Adrenal gland (tissue), 12 donors: Measurements from ENCODE around the gene TAS2R4. TPM values are rescaled to one million over a fixed set of nuclear protein-coding genes. Genes with fewer than 3 reads are reported as not detected.
"Not testable (repeated sequence)": the region's sequence is repeated elsewhere in the genome, so short reads cannot be mapped to it uniquely, and the experiment has no call there.

Source experiments
- DNase-seq, 7 donors: peaks; one replicate each; pipeline ENCODE4 v3.0.0-alpha.2; 2019 to 2020
- H3K27ac ChIP-seq, 5 donors: fragments of 200-600 bp; sonication (generic) in 4 of 5; 1 replicate in 3 of 5; 2 replicates in 2 of 5; pipeline versions ENCODE4 v1.5.1 to v1.8.0; 2016 to 2020; ENCODE audit warnings: mild to moderate bottlenecking in 1 of 5
- H3K27me3 ChIP-seq: fragments of 200-600 bp; 2 replicates; pipeline ENCODE4 v1.8.0; 2021
- H3K36me3 ChIP-seq, 2 donors: fragments of 200-600 bp; replicated peaks in 1 of 2; 1 replicate in 1 of 2; 2 replicates in 1 of 2; pipeline versions ENCODE4 v1.5.1 to v1.8.0; 2018 to 2022
- H3K4me1 ChIP-seq, 2 donors: fragments of 200-600 bp; replicated peaks in 1 of 2; 1 replicate in 1 of 2; 2 replicates in 1 of 2; pipeline versions ENCODE4 v1.5.1 to v1.8.0; 2018 to 2021
- H3K4me3 ChIP-seq, 4 donors: fragments of 200-600 bp; sonication (generic) in 3 of 4; one replicate each; pipeline ENCODE4 v1.5.1; 2016 to 2018
- H3K9me3 ChIP-seq, 3 donors: fragments of 200-600 bp; sonication (generic) in 1 of 3; replicated peaks in 1 of 3; 1 replicate in 2 of 3; 2 replicates in 1 of 3; pipeline versions ENCODE4 v1.5.1 to v1.8.0; 2016 to 2021
- POLR2A ChIP-seq, 2 donors: fragments of 450-650 bp; IDR thresholded peaks; one replicate each; pipeline ENCODE4 v1.6.1; 2017; ENCODE audit warnings: antibody characterized with exemption in 2 of 2, mild to moderate bottlenecking in 2 of 2, moderate library complexity in 1 of 2
- WGBS, 4 donors: extraction: QIAGEN DNeasy Blood & Tissue Kit in 2 of 4; methylation state at CpG; one replicate each; pipeline versions ENCODE4 v1.1.5 to v1.1.7; 2013 to 2017; 5-methylcytosine and 5-hydroxymethylcytosine counted together
- intact Hi-C, 2 donors: fragments of 100-400 bp; cut with DNase I; formaldehyde crosslinking; loops; one replicate each; pipeline versions ENCODE4 v1.14.1 to v1.15.0; 2022 to 2023
- polyA plus RNA-seq, 3 donors: library from polyadenylated mRNA; stranded (reverse); fragments of 200-250 nt in 2 of 3; fragments of 350-450 nt in 1 of 3; fragmentation: Illumina TruSeq in 1 of 3; extraction: RNeasy Lipid Tissue Mini Kit (QIAGEN cat#74804) in 1 of 3; gene quantifications; one replicate each; pipeline ENCODE4 v1.2.3, GENCODE V29; 2013 to 2014
- small RNA-seq, 2 donors: library from RNA; depleted of rRNA; stranded (forward); fragments of <200 nt; gene quantifications; one replicate each; pipeline ENCODE3, GENCODE V24; 2016
- total RNA-seq, 9 donors: library from RNA; depleted of rRNA in 4 of 9; stranded (reverse); fragments of >200 nt in 4 of 9; fragments of 120-200 nt in 1 of 9; fragmentation: NEBNext Ultra II Directional in 1 of 9; extraction: Animal tissue kit (Norgen Biotek cat#: 25700) in 1 of 9; gene quantifications; one replicate each; pipeline versions ENCODE4 v1.1.0 to v1.2.4, GENCODE V29; 2013 to 2023
- TF ChIP-seq, protein P1 (sequence below), 6 experiments: fragments of 450-650 bp in 4 of 6; fragments of 200-600 bp in 2 of 6; sonication (generic) in 1 of 6; IDR thresholded peaks; 1 replicate in 5 of 6; 2 replicates in 1 of 6; pipeline versions ENCODE4 v1.5.1 to v1.8.0; 2016 to 2021; ENCODE audit warnings: antibody characterized with exemption in 6 of 6, mild to moderate bottlenecking in 2 of 6, moderate library complexity in 1 of 6
- donor health status: healthy with polysubstance abuse.
- donor health status: Bipolar disorder and iron deficiency.
- donor health status: DM: yes; HTN: yes; CAD: no.
- donor health status: DM: no; HTN: no; CAD: no.
- donor health status: DM: no; HTN: no; CAD: no.
- donor health status: DM: yes; HTN: yes; CAD: no.

Gene TAS2R4
- total and polyA plus RNA-seq, 12 donors, result 0.22 to 5.2 (median 0.41) TPM; not detected in 1

DNA sequence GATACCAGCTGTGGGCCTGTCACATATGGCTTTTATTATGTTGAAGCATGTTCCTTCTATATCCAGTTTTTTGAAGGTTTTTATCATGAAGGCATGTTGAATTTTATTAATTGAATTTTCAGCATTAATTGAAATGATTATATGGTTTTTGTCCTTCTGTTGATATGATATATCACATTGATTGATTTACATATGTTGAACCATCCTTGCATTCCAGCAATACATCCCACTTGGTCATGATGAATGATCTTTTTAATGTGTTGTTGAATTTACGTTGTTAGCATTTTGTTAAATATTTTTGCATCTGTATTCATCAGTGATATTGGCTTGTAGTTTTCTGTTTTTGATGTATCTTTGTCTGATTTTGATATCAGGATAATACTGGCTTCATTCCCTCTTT lies 43.6 kb downstream of the TAS2R4 start:
- Histone ChIP-seq H3K4me1 (no peaks in the 10 kb centered on the region), H3K27ac (no peak overlapping the region), H3K36me3 (no peaks in the 10 kb centered on the region), H3K4me3 (no peak overlapping the region), H3K9me3 (peaks cover 0 to 38% (median 15%) of the 10 kb centered on the region in 3 donors), H3K27me3 (no peaks in the 10 kb centered on the region)
- DNase-seq, result no peak
- no peak for TF ChIP-seq POLR2A (IDR thresholded peaks at IDR 0.05)
- TF ChIP-seq, protein P1, sequence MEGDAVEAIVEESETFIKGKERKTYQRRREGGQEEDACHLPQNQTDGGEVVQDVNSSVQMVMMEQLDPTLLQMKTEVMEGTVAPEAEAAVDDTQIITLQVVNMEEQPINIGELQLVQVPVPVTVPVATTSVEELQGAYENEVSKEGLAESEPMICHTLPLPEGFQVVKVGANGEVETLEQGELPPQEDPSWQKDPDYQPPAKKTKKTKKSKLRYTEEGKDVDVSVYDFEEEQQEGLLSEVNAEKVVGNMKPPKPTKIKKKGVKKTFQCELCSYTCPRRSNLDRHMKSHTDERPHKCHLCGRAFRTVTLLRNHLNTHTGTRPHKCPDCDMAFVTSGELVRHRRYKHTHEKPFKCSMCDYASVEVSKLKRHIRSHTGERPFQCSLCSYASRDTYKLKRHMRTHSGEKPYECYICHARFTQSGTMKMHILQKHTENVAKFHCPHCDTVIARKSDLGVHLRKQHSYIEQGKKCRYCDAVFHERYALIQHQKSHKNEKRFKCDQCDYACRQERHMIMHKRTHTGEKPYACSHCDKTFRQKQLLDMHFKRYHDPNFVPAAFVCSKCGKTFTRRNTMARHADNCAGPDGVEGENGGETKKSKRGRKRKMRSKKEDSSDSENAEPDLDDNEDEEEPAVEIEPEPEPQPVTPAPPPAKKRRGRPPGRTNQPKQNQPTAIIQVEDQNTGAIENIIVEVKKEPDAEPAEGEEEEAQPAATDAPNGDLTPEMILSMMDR (IDR thresholded peaks at IDR 0.05), result no peak
- WGBS, 4 donors, result 81 to 89% (median 87%) methylated on average over 1 of the region's 1 CpG
- intact Hi-C loops, result no loop called here

DNA sequence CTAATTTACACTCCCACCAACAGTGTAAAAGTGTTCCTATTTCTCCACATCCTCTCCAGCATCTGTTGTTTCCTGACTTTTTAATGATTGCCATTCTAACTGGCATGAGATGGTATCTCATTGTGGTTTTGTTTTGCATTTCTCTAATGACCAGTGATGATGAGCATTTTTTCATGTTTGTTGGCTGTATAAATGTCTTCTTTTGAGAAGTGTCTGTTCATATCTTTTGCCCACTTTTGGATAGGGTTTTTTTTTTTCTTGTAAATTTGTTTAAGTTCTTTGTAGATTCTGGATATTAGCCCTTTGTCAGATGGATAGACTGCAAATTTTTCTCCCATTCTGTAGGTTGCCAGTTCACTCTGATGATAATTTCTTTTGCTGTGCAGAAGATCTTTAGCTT lies 46.0 kb downstream of the TAS2R4 start:
- not testable (repeated sequence) for DNase-seq, H3K36me3 ChIP-seq
- H3K9me3 ChIP-seq, result peaks cover 0 to 38% (median 15%) of the 10 kb centered on the region in 3 donors

More for the DNA sequence above, 46.0 kb downstream of the TAS2R4 start:
- H3K27ac ChIP-seq, H3K4me1 ChIP-seq, intact Hi-C loops, H3K4me3 ChIP-seq, H3K27me3 ChIP-seq: not testable (repeated sequence)

Small RNA genes within 50 kb of the gene (small RNA-seq; reads per million reads assigned to genes)
- 0 reads per million in 2 donors for gene RNU1-82P

Other genes with a start within 250 kb of the TAS2R4 start
- 10 to 100 TPM; 23.9 to 89.9 (median 29.3) TPM for gene AGK, start 225.3 kb upstream of the TAS2R4 start, total RNA-seq
- 10 to 100 TPM; 11.1 to 39.6 (median 17.4) TPM for gene AGK, start 225.3 kb upstream of the TAS2R4 start, polyA plus RNA-seq
- 10 to 100 TPM in 7 of 9 donors, 1 to 10 TPM in 2; 8.3 to 19.3 (median 14.0) TPM for gene DENND11, start 74.5 kb upstream of the TAS2R4 start, total RNA-seq
- gene DENND11, start 74.5 kb upstream of the TAS2R4 start, polyA plus RNA-seq, result 1 to 10 TPM; 2.7 to 6.2 (median 3.6) TPM
- gene WEE2, start 68.3 kb upstream of the TAS2R4 start, total RNA-seq, result under 1 TPM in 1 of 9 donors, not detected in 8; 0.06 TPM
- under 1 TPM in 2 of 3 donors, not detected in 1; 0.03 to 0.09 TPM for gene WEE2, start 68.3 kb upstream of the TAS2R4 start, polyA plus RNA-seq
- 100 to 1,000 TPM in 7 of 9 donors, 10 to 100 TPM in 2; 87.0 to 276 (median 121) TPM for gene SSBP1, start 38.3 kb upstream of the TAS2R4 start, total RNA-seq
- gene SSBP1, start 38.3 kb upstream of the TAS2R4 start, polyA plus RNA-seq, result 100 to 1,000 TPM in 2 of 3 donors, 10 to 100 TPM in 1; 91.4 to 316 (median 163) TPM
- gene TAS2R3, start 12.6 kb upstream of the TAS2R4 start, total RNA-seq, result 1 to 10 TPM in 4 of 9 donors, under 1 TPM in 4, not detected in 1; 0.28 to 5.0 (median 1.3) TPM
- not detected for gene TAS2R3, start 12.6 kb upstream of the TAS2R4 start, polyA plus RNA-seq
- 1 to 10 TPM in 2 of 9 donors, under 1 TPM in 5, not detected in 2; 0.43 to 4.5 (median 0.61) TPM for gene TAS2R5, start 13.5 kb downstream of the TAS2R4 start, total RNA-seq
- gene TAS2R5, start 13.5 kb downstream of the TAS2R4 start, polyA plus RNA-seq, result under 1 TPM; 0.31 to 0.47 (median 0.32) TPM
- gene PRSS37, start 64.8 kb downstream of the TAS2R4 start, total RNA-seq, result not detected
- gene PRSS37, start 64.8 kb downstream of the TAS2R4 start, polyA plus RNA-seq, result not detected
- gene OR9A4, start 139.7 kb downstream of the TAS2R4 start, total RNA-seq, result under 1 TPM in 1 of 9 donors, not detected in 8; 0.11 TPM
- gene OR9A4, start 139.7 kb downstream of the TAS2R4 start, polyA plus RNA-seq, result not detected
- 1 to 10 TPM in 5 of 9 donors, under 1 TPM in 3, not detected in 1; 0.17 to 5.8 (median 2.0) TPM for gene CLEC5A, start 170.3 kb downstream of the TAS2R4 start, total RNA-seq
- 1 to 10 TPM; 1.1 to 3.1 (median 1.7) TPM for gene CLEC5A, start 170.3 kb downstream of the TAS2R4 start, polyA plus RNA-seq
- not detected for gene TAS2R38, start 197.1 kb downstream of the TAS2R4 start, total RNA-seq
- gene TAS2R38, start 197.1 kb downstream of the TAS2R4 start, polyA plus RNA-seq, result not detected
- gene MGAM, start 219.2 kb downstream of the TAS2R4 start, total RNA-seq, result 1 to 10 TPM in 1 of 9 donors, under 1 TPM in 7, not detected in 1; 0.14 to 4.5 (median 0.24) TPM
- under 1 TPM; 0.10 to 0.24 (median 0.15) TPM for gene MGAM, start 219.2 kb downstream of the TAS2R4 start, polyA plus RNA-seq